ENCODE data around the gene GALK1.

GALK1 gene

DNA sequence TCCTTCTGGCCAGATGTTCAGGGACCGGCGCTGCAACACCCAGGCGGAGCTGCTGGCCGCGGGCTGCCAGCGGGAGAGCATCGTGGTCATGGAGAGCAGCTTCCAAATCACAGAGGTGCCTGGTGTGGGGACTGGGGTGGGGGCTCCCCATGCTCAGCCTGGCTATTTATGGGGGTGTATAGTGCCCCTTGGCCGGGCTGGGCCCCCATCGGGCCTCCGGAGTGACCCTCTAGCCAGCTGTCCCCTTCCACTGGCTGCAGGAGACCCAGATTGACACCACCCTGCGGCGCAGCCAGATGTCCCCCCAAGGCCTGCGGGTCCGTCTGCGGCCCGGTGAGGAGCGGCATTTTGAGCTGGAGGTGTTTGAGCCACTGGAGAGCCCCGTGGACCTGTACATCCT, 37.6 kb downstream of the GALK1 start:
- Histone ChIP-seq H3K36me3 (replicated peaks; ENCODE audit: insufficient read depth, low read length) (no peaks in the 10 kb centered on the region), H2AFZ (ENCODE audit: low read length) (no peak overlapping the region), H3K9ac (ENCODE audit: low read length) (no peak overlapping the region), H3F3A (ENCODE audit: insufficient read depth, low read length) (no peaks in the 10 kb centered on the region), H3K4me3 (ENCODE audit: low read length) (no peak overlapping the region), H3K4me1 (ENCODE audit: low read length) (no peaks in the 10 kb centered on the region), H3K27me3 (replicated peaks; ENCODE audit: insufficient read depth, low read length) (no peaks in the 10 kb centered on the region), H3K27ac (ENCODE audit: low read length) (no peak overlapping the region), H4K20me1 (ENCODE audit: insufficient read depth, low read length) (no peaks in the 10 kb centered on the region), H3K4me2 (ENCODE audit: low read depth, low read length) (no peak overlapping the region), H3K79me2 (ENCODE audit: low read length) (no peaks in the 10 kb centered on the region), H3K9me2 (replicated peaks; ENCODE audit: insufficient read depth, low read length) (no peaks in the 10 kb centered on the region), H3K9me3 (replicated peaks; ENCODE audit: insufficient read depth, low read length) (no peaks in the 10 kb centered on the region)
- no peak for DNase-seq
- no peak for TF ChIP-seq EZH2phosphoT487 (IDR thresholded peaks at IDR 0.05; ENCODE audit: low read length)
- TF ChIP-seq EZH2 (optimal IDR thresholded peaks at IDR 0.05; ENCODE audit: low read depth, low read length), result no peak
- TF ChIP-seq, protein P1, sequence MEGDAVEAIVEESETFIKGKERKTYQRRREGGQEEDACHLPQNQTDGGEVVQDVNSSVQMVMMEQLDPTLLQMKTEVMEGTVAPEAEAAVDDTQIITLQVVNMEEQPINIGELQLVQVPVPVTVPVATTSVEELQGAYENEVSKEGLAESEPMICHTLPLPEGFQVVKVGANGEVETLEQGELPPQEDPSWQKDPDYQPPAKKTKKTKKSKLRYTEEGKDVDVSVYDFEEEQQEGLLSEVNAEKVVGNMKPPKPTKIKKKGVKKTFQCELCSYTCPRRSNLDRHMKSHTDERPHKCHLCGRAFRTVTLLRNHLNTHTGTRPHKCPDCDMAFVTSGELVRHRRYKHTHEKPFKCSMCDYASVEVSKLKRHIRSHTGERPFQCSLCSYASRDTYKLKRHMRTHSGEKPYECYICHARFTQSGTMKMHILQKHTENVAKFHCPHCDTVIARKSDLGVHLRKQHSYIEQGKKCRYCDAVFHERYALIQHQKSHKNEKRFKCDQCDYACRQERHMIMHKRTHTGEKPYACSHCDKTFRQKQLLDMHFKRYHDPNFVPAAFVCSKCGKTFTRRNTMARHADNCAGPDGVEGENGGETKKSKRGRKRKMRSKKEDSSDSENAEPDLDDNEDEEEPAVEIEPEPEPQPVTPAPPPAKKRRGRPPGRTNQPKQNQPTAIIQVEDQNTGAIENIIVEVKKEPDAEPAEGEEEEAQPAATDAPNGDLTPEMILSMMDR (IDR thresholded peaks at IDR 0.05; ENCODE audit: low read length), result no peak

DNA sequence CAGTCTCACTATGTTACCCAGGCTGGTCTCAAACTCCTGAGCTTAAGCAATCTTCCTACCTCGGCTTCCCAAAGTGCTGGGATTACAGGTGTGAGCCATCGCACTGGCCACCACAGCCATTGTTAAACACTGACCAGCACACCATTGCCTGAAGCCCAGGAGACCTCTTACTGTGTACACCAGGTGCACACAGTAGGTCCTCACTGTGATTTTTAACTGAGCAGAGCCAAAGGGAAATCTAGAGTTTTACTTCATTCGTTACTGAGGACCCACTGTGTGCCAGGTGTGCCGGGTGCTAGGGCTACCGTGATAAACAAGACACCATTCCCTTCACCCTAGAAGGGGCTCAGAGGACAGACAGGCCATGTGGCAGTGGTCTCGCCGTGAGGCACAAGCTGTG, 39.5 kb downstream of the GALK1 start:
- no peak overlapping the region for H2AFZ ChIP-seq (ENCODE audit: low read length)
- TF ChIP-seq, protein P1 (IDR thresholded peaks at IDR 0.05; ENCODE audit: low read length), result no peak
- TF ChIP-seq EZH2phosphoT487 (IDR thresholded peaks at IDR 0.05; ENCODE audit: low read length) (no peak), EZH2 (optimal IDR thresholded peaks at IDR 0.05; ENCODE audit: low read depth, low read length) (no peak)
- no peak overlapping the region for H3K9ac ChIP-seq (ENCODE audit: low read length)
- no peaks in the 10 kb centered on the region for H3K36me3 ChIP-seq (replicated peaks; ENCODE audit: insufficient read depth, low read length)
- no peaks in the 10 kb centered on the region for H3K79me2 ChIP-seq (ENCODE audit: low read length)
- no peaks in the 10 kb centered on the region for H3K9me3 ChIP-seq (replicated peaks; ENCODE audit: insufficient read depth, low read length)
- H3K27ac ChIP-seq (ENCODE audit: low read length), result no peak overlapping the region
- H4K20me1 ChIP-seq (ENCODE audit: insufficient read depth, low read length), result no peaks in the 10 kb centered on the region
- H3K4me2 ChIP-seq (ENCODE audit: low read depth, low read length), result no peak overlapping the region
- peaks cover 9% of the 10 kb centered on the region; the same call in 1 of the 2 replicates for H3K4me1 ChIP-seq (ENCODE audit: low read length)
- no peak for DNase-seq
- no peaks in the 10 kb centered on the region for H3K27me3 ChIP-seq (replicated peaks; ENCODE audit: insufficient read depth, low read length)
- no peaks in the 10 kb centered on the region for H3F3A ChIP-seq (ENCODE audit: insufficient read depth, low read length)
- H3K4me3 ChIP-seq (ENCODE audit: low read length), result no peak overlapping the region
- no peaks in the 10 kb centered on the region for H3K9me2 ChIP-seq (replicated peaks; ENCODE audit: insufficient read depth, low read length)

DNA sequence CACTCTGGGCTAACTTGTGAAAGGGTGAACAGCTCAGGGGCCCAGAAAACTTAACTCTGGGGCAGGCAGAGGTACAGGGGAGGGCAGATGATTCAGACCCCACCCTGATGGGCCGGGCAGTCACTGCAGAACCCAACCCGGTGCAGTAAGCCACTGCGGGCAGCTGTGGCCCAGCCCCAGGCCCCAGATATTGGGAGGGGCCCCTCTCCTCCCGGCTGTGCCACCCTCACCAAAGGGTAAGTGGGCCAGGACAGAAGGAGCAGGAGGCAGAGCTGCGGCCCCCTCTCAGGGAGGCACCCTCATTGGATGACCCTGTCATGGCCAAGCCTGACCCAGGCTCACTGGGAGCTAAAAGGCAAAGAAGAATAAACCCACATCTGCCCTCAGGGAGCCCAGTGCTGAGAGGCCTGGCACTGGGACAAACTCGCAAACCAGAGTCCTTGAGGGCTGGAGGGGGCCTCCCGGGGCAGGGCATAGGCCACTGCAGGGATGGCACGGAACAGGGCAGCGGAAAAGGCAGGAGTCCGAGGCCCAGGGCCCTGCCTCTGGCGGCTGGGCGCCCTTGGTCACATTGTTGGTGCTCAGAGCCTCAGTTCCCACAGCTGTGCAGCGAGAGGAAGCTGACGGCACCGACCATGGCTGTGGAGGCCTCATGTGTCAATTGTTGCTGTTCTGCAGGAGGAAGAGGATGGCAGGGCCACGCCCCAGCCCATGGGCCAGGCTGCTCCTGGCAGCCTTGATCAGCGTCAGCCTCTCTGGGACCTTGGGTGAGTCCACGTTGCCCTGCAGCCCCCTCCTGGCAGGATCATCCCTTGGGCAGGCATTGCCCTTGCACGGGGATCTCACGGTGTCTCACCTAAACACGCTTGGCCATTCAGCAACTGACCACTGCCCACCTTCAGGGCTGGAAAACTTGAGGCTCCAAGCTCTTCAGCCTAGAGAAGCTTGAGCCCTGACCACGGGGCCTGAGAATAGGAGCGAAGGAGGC, 40.7 kb downstream of the GALK1 start:
- no peaks in the 10 kb centered on the region for H3F3A ChIP-seq (ENCODE audit: insufficient read depth, low read length)
- TF ChIP-seq EZH2phosphoT487 (IDR thresholded peaks at IDR 0.05; ENCODE audit: low read length) (no peak), EZH2 (optimal IDR thresholded peaks at IDR 0.05; ENCODE audit: low read depth, low read length) (no peak)
- TF ChIP-seq, protein P1 (IDR thresholded peaks at IDR 0.05; ENCODE audit: low read length), result no peak
- no peak overlapping the region for H2AFZ ChIP-seq (ENCODE audit: low read length)
- no peaks in the 10 kb centered on the region for H3K79me2 ChIP-seq (ENCODE audit: low read length)
- H4K20me1 ChIP-seq (ENCODE audit: insufficient read depth, low read length), result no peaks in the 10 kb centered on the region
- peaks cover 9% of the 10 kb centered on the region; the same call in 1 of the 2 replicates for H3K4me1 ChIP-seq (ENCODE audit: low read length)
- no peak overlapping the region for H3K4me3 ChIP-seq (ENCODE audit: low read length)
- no peak overlapping the region for H3K27ac ChIP-seq (ENCODE audit: low read length)
- no peak for DNase-seq
- H3K4me2 ChIP-seq (ENCODE audit: low read depth, low read length), result no peak overlapping the region
- no peaks in the 10 kb centered on the region for H3K9me3 ChIP-seq (replicated peaks; ENCODE audit: insufficient read depth, low read length)
- H3K36me3 ChIP-seq (replicated peaks; ENCODE audit: insufficient read depth, low read length), result no peaks in the 10 kb centered on the region
- H3K9ac ChIP-seq (ENCODE audit: low read length), result no peak overlapping the region
- 0 out of 2 replicates have a peak, but pooled peaks cover 4% of the 10 kb centered on the region for H3K27me3 ChIP-seq (replicated peaks; ENCODE audit: insufficient read depth, low read length)
- no peaks in the 10 kb centered on the region for H3K9me2 ChIP-seq (replicated peaks; ENCODE audit: insufficient read depth, low read length)
